HS-27A (cell line): ENCODE data around the gene AEN.

Experiments used
- DNase-seq: peaks from one replicate; pipeline ENCODE4 v3.0.0-alpha.2; 2012; ENCODE audit warnings: low read depth, missing footprints

The AEN gene

GRCh38 chr15:88620995-88621772, at the start of gene AEN:
Gene AEN, plus strand, starts transcription at chr15:88621340. Its CDS starts 4,870 bp downstream, at chr15:88626210.
- DNase-seq: peak; percentile 84

- no peak for DNase-seq
These were observed 49.3 kb upstream of the AEN start for GRCh38 chr15:88571852-88572259.

- DNase-seq: no peak
These were observed 47.1 kb upstream of the AEN start for GRCh38 chr15:88574077-88574476.

- DNase-seq: no peak
These were observed 46.5 kb upstream of the AEN start for GRCh38 chr15:88574655-88575054.

GRCh38 chr15:88579322-88579721, 41.8 kb upstream of the AEN start:
- no peak for DNase-seq

GRCh38 chr15:88580532-88580931, 40.6 kb upstream of the AEN start:
- DNase-seq: no peak

GRCh38 chr15:88586401-88587162, 34.6 kb upstream of the AEN start:
- DNase-seq: no peak

GRCh38 chr15:88590759-88591158, 30.4 kb upstream of the AEN start:
- DNase-seq: no peak

GRCh38 chr15:88591384-88591783, 29.8 kb upstream of the AEN start:
- no peak for DNase-seq

GRCh38 chr15:88603885-88604284, 17.3 kb upstream of the AEN start:
- DNase-seq: no peak

GRCh38 chr15:88604381-88605188, 16.6 kb upstream of the AEN start:
- DNase-seq: no peak

GRCh38 chr15:88605189-88606069, 15.7 kb upstream of the AEN start:
- no peak for DNase-seq

GRCh38 chr15:88606070-88606794, 14.9 kb upstream of the AEN start:
- no peak for DNase-seq

GRCh38 chr15:88607951-88608350, 13.2 kb upstream of the AEN start:
- DNase-seq: no peak

GRCh38 chr15:88608607-88609181, 12.4 kb upstream of the AEN start:
- DNase-seq: no peak

- no peak for DNase-seq
These were observed 11.6 kb upstream of the AEN start for GRCh38 chr15:88609344-88610090.

GRCh38 chr15:88610701-88611231, 10.4 kb upstream of the AEN start:
- DNase-seq: no peak

GRCh38 chr15:88612186-88612796, 8.8 kb upstream of the AEN start:
- no peak for DNase-seq
